Right renal cortex interstitium (tissue), 3 donors: ENCODE data around the gene CORO1A. TPM values are rescaled to one million over a fixed set of nuclear protein-coding genes. Genes with fewer than 3 reads are reported as not detected.
"Not testable (repeated sequence)": the region's sequence is repeated elsewhere in the genome, so short reads cannot be mapped to it uniquely, and the experiment has no call there.

Experiments
- DNase-seq, 3 donors: peaks; one replicate each; pipeline ENCODE4 v3.0.0-alpha.2; 2013; ENCODE audit warnings: low read depth in 3 of 3, low spot score in 2 of 3
- polyA plus RNA-seq, 3 donors: library from polyadenylated mRNA; unstranded; fragments of 120-200 nt; gene quantifications; one replicate each; pipeline ENCODE4 v1.2.1, GENCODE V29; 2013; ENCODE audit not compliant: insufficient read length in 3 of 3

Gene CORO1A
- polyA plus RNA-seq, 3 donors = 7.2 to 9.9 (median 9.3) TPM

DNA sequence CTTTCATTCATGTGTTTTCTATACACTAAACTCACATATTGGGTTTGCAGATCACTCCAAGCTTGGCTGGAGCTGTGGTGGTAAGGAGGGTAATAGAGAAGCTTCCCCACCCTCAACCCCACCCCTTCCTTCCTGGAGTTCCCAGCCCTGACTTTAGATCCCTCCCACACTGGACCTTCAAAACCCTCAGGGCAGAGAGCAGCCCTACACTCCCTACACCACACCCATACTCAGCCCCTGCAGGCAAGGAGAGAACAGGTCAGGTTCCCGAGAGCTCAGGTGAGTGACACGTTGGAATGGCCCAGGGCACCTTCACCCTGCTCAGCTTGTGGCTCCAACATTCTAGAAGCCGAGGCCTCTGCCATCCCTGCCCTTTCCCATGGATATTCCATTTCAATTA is 15.6 kb downstream of the CORO1A start, which contains the start of gene SULT1A3:
TSS of gene SULT1A3 (plus strand) at position 207 of the 400 bp plus-strand sequence. CDS start 1,474 bp downstream, outside the sequence.
- not testable (repeated sequence) for DNase-seq

DNA sequence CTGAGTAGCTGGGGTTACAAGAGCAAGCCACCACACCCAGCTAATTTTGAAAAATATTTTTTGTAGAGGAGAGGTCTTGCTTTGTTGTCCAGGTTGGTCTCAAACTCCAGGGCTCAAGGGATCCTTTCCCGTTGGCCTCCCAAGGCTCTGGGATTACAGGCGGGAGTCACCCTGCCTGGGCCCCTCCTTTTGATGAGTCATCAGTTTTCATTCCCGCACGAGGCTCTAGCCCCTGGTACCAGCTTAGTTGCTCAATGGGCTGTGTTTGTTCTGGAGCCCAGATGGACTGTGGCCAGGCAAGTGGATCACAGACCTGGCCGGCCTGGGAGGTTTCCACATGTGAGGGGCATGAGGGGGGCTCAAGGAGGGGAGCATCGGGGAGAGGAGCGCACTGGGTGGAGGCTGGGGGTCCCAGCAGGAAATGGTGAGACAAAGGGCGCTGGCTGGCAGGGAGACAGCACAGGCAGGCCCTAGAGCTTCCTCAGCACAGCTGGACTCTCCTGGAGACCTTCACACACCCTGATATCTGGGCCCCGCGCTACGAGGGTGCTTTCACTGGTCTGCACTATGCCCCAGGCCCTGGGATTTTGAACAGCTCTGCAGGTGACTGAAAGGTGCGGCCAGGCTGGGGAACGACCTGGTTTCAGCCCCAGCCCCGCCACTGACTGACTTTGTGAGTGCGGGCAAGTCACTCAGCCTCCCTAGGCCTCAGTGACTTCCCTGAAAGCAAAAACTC is 16.4 kb downstream of the CORO1A start:
- DNase-seq = not testable (repeated sequence)

DNA sequence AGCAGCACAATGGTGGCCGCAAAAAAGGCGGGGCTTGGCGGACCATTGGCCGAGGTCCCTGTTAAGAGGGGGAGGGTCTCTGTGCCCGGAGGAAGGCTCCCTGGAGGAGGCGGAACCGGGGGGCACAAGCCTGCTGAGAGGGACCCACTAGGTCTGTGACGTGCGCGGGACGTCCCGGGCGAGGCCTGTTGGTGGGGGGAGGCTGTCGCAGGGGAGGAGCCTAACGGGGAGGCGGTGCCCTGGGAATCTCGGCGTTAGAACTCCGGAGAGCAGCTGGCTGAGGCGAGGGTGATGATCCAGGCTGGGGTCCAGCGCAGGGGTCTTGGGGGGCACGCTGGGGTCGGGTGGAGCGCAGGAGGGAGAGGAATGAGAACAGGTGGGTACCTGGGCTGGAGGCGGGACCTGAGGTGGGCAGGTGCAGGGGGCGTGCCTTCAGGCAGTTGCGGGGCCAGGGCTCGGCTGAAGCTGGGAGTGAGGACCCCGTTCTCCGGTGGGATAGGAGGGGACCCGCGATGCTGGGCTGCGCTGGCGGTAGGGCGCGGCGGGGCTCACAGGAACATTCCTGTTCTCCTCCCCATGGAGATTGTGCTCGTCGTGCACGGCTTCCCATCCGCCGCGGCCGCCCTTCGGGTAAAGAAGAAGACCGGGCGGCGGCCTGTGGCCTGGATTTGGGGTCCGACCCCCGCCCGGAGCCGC is 22.3 kb downstream of the CORO1A start:
- not testable (repeated sequence) for DNase-seq

DNA sequence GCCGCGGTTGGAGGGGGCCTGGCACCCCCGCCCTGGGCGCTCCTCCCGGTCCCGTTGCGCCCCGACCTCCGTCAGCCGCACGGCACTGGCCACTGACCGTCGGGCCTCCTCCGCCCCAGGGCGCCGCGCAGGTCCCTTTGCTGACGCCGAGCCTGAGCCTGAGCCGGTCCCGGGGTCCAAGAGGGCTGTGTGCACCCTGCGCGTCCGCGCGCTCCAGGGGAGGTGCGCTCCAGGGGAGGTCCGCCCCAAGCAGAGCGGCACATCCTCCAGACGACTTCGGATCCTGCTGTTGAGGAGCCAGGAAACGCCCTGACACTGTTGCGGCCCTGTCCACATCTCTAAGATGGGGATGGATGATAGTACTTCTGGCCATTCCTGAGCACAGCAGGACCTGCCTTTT is 22.9 kb downstream of the CORO1A start:
- DNase-seq = not testable (repeated sequence)

DNA sequence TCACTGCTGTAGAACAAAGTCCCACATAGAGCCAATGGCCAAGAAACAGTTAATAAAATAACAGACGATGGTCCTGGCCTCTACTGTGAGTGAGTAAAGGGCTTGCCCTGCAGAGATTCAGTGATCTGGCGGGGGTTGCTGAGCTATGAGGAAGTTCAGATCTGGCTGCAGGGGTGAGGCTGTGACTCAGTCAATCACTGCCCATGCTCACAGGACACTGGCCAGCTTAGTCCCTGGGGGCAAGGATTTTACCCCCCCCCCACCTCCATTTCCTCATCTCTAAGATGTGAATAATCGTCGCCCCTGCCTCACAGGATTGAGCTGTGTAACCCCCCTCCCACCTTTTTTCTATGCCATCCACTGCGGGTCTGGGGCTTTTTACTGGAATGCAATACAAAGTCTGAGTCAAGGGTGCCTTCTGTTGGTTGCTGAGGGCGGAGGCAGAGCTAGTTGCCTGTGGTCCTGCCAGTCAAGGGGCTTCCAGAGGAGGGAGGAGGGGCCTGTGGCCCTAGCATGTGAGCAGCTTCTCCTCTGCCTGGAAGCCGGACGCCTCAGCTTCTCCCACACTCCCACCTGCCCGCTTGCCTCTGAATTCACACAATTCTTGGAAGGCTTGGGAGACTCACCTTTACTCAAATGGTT is 23.8 kb downstream of the CORO1A start:
- DNase-seq = not testable (repeated sequence)

DNA sequence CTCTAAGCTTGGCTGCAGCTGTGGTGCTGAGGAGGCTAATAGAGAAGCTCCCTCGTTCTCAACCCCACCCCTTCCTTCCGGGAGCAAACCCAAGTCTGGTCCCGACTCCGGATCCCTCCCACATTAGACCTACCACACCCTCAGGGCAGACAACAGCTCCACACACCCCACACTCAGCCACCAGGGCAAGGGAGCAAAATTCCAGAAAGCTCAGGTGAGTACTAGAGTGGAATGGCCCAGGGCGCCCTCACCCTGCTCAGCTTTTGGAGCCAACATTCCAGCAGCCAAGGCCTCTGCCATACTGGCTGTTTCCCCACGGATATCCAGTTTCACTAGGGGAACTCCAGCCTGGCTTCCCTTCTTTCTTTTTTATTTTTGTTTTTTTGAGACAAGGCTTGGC is 25.6 kb downstream of the CORO1A start:
- not testable (repeated sequence) for DNase-seq

DNA sequence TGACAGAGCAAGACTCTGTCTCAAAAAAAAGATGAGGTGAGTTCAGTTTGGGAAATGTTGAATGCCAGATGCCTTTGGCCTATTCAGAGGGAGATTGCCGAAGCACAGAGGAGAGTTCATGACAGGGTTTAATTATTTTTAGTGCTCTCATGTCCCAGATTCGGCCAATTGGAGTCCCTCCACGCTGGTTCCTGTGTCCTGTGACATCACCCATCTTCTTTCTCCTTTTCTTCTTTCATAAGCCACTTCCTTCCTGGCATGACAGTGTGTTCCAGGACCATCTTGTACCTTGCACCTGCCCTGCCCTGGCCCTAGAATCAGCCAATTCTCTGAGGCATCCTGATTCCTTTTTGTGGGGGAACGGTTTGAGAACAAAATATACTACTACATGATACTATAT is 28.0 kb downstream of the CORO1A start:
- not testable (repeated sequence) for DNase-seq

DNA sequence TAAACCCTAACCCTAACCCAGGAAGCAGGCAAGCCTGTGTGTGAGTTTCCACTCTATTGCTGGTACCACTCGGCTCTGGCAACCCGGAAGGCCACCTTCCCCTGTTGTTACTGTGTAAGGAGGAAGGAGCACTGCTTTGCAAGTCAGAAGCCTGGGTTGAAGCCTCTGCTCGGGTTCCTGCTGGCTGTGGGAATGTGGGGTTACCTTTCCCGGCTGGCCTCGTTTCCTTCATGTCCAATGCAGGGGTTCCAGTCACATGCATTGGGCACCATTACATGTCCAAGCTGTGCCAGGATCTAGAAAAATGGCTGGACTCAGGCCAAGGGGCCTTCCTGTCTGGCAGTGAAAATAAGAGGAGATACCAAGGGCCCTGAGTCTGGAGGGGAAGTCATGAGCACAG is 33.7 kb downstream of the CORO1A start:
- DNase-seq = not testable (repeated sequence)

Other genes with a start within 250 kb of the CORO1A start
- gene TMEM219, start 221.5 kb upstream of the CORO1A start, polyA plus RNA-seq = 100 to 1,000 TPM in 1 of 3 donors, 10 to 100 TPM in 2; 93.1 to 107 (median 96.3) TPM
- 10 to 100 TPM; 33.6 to 36.9 (median 36.4) TPM for gene TAOK2, start 209.7 kb upstream of the CORO1A start, polyA plus RNA-seq
- 10 to 100 TPM; 16.2 to 18.8 (median 18.0) TPM for gene HIRIP3, start 188.0 kb upstream of the CORO1A start, polyA plus RNA-seq
- gene INO80E, start 187.4 kb upstream of the CORO1A start, polyA plus RNA-seq = 10 to 100 TPM; 34.5 to 37.9 (median 36.7) TPM
- 1 to 10 TPM; 1.6 to 2.3 (median 1.7) TPM for gene DOC2A, start 172.6 kb upstream of the CORO1A start, polyA plus RNA-seq
- not detected for gene C16orf92, start 160.4 kb upstream of the CORO1A start, polyA plus RNA-seq
- gene TLCD3B, start 152.3 kb upstream of the CORO1A start, polyA plus RNA-seq = under 1 TPM; 0.60 to 0.93 (median 0.90) TPM
- 100 to 1,000 TPM; 451 to 496 (median 456) TPM for gene ALDOA, start 117.8 kb upstream of the CORO1A start, polyA plus RNA-seq
- 10 to 100 TPM; 80.0 to 95.1 (median 92.9) TPM for gene PPP4C, start 107.6 kb upstream of the CORO1A start, polyA plus RNA-seq
- gene TBX6, start 91.7 kb upstream of the CORO1A start, polyA plus RNA-seq = under 1 TPM; 0.65 to 0.88 (median 0.79) TPM
- gene YPEL3, start 87.4 kb upstream of the CORO1A start, polyA plus RNA-seq = 10 to 100 TPM; 41.4 to 49.2 (median 42.2) TPM
- gene GDPD3, start 70.1 kb upstream of the CORO1A start, polyA plus RNA-seq = 1 to 10 TPM; 8.5 to 9.9 (median 9.8) TPM
- 10 to 100 TPM; 71.4 to 92.7 (median 84.1) TPM for gene MAPK3, start 60.4 kb upstream of the CORO1A start, polyA plus RNA-seq
- gene BOLA2B, start 10.1 kb downstream of the CORO1A start, polyA plus RNA-seq = 10 to 100 TPM; 24.1 to 27.7 (median 26.4) TPM
- 10 to 100 TPM; 14.8 to 17.2 (median 16.3) TPM for gene SLX1A, start 10.3 kb downstream of the CORO1A start, polyA plus RNA-seq
- 10 to 100 TPM in 2 of 3 donors, 1 to 10 TPM in 1; 2.2 to 13.9 (median 11.9) TPM for gene SULT1A3, start 15.7 kb downstream of the CORO1A start, polyA plus RNA-seq
- gene NPIPB13, start 64.9 kb downstream of the CORO1A start, polyA plus RNA-seq = 1 to 10 TPM; 3.8 to 5.6 (median 5.3) TPM
- 10 to 100 TPM; 58.4 to 62.9 (median 61.3) TPM for gene CD2BP2, start 171.7 kb downstream of the CORO1A start, polyA plus RNA-seq
- gene TBC1D10B, start 186.9 kb downstream of the CORO1A start, polyA plus RNA-seq = 10 to 100 TPM; 26.5 to 30.3 (median 28.4) TPM
- gene MYL11, start 191.2 kb downstream of the CORO1A start, polyA plus RNA-seq = 1 to 10 TPM in 1 of 3 donors, under 1 TPM in 2; 0.72 to 1.0 (median 0.83) TPM
- gene SEPTIN1, start 199.0 kb downstream of the CORO1A start, polyA plus RNA-seq = 1 to 10 TPM; 1.7 to 2.2 (median 2.1) TPM
- gene ZNF48, start 211.8 kb downstream of the CORO1A start, polyA plus RNA-seq = 10 to 100 TPM; 11.7 to 14.1 (median 13.0) TPM
- gene ZNF771, start 224.0 kb downstream of the CORO1A start, polyA plus RNA-seq = 1 to 10 TPM; 4.6 to 6.9 (median 5.7) TPM
- 10 to 100 TPM; 35.6 to 46.6 (median 42.5) TPM for gene DCTPP1, start 246.4 kb downstream of the CORO1A start, polyA plus RNA-seq